ENCODE data around the gene IL32.

DNA sequence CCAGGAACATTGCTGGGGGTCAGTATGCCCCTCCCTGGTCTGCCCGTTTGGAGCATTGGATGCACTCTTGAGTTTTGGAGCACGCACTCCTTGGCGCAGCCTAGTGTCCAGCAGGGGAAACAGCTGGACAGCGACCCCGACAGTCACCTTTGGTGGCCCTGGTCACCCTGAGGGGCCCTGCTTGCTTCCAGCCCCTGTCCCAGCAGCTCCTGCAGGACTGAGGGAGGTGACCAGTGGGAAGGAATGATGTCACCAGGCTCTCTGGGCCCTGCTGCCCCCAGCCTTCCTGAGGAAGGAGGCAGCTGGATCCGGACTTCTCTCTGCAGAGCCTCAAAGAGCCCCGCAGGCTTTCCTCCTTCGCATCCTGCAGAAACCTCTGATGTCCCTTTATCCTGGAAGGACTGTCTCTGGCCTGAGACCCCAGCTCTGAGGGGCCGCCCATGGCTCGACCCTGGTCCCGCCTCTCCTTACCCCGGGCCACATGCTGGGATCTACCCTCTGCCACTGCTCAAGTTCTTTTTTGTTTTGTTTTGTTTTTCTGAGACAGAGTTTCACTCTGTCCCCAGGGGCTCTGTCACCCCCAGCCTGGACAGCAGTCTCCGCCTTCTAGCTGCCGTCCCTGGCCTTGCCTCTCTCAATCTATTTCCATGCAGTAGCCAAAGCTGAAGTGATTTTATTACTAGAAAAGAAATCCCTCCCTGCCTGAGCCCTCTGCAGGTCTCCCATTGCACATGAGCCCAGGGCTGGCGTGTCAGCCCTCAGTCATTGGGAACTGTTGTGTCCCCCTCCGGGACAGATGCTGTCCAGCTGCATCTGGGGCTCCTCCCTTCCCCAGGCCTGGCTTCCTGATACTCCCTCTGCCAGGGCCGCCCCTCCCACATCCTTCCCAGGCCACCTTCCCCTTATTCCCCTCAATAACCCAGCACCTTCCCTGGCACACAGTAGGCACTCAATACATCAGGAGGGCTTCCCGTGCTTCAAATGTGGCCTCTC lies 22.1 kb downstream of the IL32 start:
- TF ChIP-seq POLR2A (IDR thresholded peaks at IDR 0.05): no peak
- TF ChIP-seq EP300 (IDR thresholded peaks at IDR 0.05): no peak
- TF ChIP-seq, protein P1, sequence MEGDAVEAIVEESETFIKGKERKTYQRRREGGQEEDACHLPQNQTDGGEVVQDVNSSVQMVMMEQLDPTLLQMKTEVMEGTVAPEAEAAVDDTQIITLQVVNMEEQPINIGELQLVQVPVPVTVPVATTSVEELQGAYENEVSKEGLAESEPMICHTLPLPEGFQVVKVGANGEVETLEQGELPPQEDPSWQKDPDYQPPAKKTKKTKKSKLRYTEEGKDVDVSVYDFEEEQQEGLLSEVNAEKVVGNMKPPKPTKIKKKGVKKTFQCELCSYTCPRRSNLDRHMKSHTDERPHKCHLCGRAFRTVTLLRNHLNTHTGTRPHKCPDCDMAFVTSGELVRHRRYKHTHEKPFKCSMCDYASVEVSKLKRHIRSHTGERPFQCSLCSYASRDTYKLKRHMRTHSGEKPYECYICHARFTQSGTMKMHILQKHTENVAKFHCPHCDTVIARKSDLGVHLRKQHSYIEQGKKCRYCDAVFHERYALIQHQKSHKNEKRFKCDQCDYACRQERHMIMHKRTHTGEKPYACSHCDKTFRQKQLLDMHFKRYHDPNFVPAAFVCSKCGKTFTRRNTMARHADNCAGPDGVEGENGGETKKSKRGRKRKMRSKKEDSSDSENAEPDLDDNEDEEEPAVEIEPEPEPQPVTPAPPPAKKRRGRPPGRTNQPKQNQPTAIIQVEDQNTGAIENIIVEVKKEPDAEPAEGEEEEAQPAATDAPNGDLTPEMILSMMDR (IDR thresholded peaks at IDR 0.05): no peak
